GM06990 (cell line): Measurements from ENCODE around the gene TFF2.

Experiments used
- DNase-seq: peaks from one replicate; pipeline ENCODE4 v3.0.0-alpha.2; 2011; ENCODE audit not compliant: insufficient read length; ENCODE audit errors: extremely low read depth
- H3K27me3 ChIP-seq: replicated peaks from 2 replicates; pipeline ENCODE4 v1.6.0; 2011; ENCODE audit warnings: low read length; ENCODE audit not compliant: control insufficient read depth, insufficient read depth
- H3K36me3 ChIP-seq: 2 replicates; pipeline ENCODE4 v1.5.1; 2011; ENCODE audit warnings: low read length; ENCODE audit not compliant: control insufficient read depth, insufficient read depth
- H3K4me3 ChIP-seq: replicated peaks from 2 replicates; pipeline ENCODE4 v1.5.1; 2011; ENCODE audit warnings: low read depth, mild to moderate bottlenecking, control low read depth, low read length
- CTCF ChIP-seq: IDR thresholded peaks from 2 replicates; pipeline ENCODE4 v1.5.1; 2011; ENCODE audit warnings: low read length, control low read depth, mild to moderate bottlenecking, inconsistent platforms; ENCODE audit not compliant: insufficient read depth, poor library complexity, severe bottlenecking

Gene TFF2

DNA sequence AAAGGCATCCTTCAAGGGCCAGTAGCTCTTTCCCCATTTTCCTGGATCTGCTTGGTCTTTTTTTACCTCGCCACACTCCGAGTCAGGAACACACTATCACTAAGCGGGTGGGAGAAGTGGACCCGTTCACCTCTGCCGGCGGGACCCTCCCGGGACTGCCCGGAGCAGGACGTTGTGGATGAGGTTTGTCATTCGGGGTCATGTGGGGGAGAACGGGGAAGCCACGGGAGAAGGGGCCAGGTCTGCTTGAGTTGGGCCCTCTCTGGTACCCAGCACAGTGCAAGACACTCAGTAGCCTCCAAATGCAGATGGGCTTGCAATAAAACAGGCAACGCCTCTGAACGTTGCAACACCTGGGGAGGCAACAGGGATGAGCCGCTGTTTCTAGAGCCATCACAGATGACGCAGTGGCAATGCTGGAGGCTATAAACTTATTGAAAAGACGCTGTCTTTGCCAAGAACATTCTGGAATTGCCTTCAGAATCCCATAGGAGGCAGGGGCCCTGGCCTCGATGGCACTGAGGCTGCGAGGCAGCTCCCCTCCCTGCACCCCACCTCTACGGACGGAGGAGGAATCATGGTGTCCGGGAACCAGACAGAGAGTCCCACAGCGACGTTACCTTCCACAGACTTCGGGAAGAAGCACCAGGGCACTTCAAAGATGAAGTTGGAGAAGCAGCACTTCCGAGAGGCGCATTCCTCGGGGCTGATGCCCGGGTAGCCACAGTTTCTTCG is 3.8 kb downstream of the TFF2 start:
- DNase-seq: no peak
- peaks cover 2% of the 10 kb centered on the region; the same call in 1 of the 2 replicates for H3K27me3 ChIP-seq
- no peak for TF ChIP-seq CTCF
- no peak overlapping the region for H3K4me3 ChIP-seq
- H3K36me3 ChIP-seq: no peaks in the 10 kb centered on the region

- Histone ChIP-seq H3K27me3 (peaks cover 2% of the 10 kb centered on the region; the same call in 1 of the 2 replicates), H3K4me3 (no peak overlapping the region), H3K36me3 (no peaks in the 10 kb centered on the region)
- DNase-seq: no peak
- TF ChIP-seq CTCF: no peak
Measured at GRCh38 chr21:42346441-42346840, 4.4 kb downstream of the TFF2 start.

- Histone ChIP-seq H3K4me3 (no peak overlapping the region), H3K36me3 (no peaks in the 10 kb centered on the region), H3K27me3 (peaks cover 2% of the 10 kb centered on the region; the same call in 1 of the 2 replicates)
- TF ChIP-seq CTCF: no peak
- no peak for DNase-seq
Measured at GRCh38 chr21:42344631-42345030, 6.2 kb downstream of the TFF2 start.

DNA sequence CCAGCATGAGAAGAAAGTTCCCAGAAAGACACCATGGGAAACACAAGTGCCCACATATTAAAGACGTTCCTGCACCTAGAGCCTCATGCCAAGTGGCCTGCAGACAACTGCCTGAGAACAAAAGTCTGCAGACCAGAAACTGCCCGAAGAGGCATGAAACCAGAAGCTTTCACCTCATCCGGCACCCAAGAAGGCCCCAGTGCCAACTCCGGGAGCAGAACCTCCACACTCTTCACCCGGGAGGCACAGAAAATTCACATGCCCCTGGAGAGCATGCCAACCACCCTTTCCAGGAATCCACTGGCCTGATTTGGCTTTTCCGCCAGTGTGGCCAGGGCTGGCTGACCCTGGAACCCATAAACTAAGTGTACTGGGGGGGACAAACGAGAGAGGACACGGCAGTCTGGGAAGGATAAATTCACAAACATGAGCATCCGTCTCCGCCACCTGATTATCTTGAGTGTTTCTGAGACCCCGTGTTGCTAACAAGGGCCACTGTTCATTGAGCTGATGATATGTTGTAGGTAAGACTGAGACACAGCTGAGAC is 6.8 kb downstream of the TFF2 start:
- no peak for TF ChIP-seq CTCF
- DNase-seq: no peak
- Histone ChIP-seq H3K36me3 (no peaks in the 10 kb centered on the region), H3K27me3 (peaks cover 2% of the 10 kb centered on the region; the same call in 1 of the 2 replicates), H3K4me3 (no peak overlapping the region)

GRCh38 chr21:42343556-42343955 is 7.2 kb downstream of the TFF2 start:
- H3K36me3 ChIP-seq: no peaks in the 10 kb centered on the region
- DNase-seq: no peak
- H3K27me3 ChIP-seq: peaks cover 2% of the 10 kb centered on the region; the same call in 1 of the 2 replicates
- H3K4me3 ChIP-seq: no peak overlapping the region
- TF ChIP-seq CTCF: no peak

DNA sequence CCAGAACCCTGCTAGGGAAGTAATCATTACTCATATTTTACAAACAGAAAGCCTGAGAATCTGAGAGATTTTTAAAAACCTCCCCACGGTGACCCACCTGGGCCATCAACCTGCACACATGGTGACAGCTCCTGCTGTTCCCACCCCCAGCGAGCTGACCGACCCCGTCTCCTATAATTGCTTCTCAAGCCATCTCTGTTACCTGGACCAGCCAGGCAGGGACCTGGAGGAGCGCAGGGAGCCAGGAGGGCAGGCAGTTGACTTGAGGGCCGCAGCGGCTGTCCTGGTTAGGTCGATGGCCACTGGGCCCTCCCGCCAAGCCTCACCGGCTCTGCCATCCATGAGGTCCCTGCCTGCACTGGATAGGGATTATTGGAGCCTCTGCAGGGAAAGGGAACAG is 7.7 kb downstream of the TFF2 start:
- no peaks in the 10 kb centered on the region for H3K36me3 ChIP-seq
- TF ChIP-seq CTCF: no peak
- peaks cover 2% of the 10 kb centered on the region; the same call in 1 of the 2 replicates for H3K27me3 ChIP-seq
- H3K4me3 ChIP-seq: no peak overlapping the region
- DNase-seq: no peak
